Measurements from ENCODE around the gene CADM2. TPM values are rescaled to one million over a fixed set of nuclear protein-coding genes. Genes with fewer than 3 reads are reported as not detected.
A peak's percentile ranks its signal among the peaks of the same experiment; 100 is the strongest.

CADM2 gene
- total and polyA plus RNA-seq, 2 experiments from 2014 or later = 0.15 to 0.40 TPM

DNA sequence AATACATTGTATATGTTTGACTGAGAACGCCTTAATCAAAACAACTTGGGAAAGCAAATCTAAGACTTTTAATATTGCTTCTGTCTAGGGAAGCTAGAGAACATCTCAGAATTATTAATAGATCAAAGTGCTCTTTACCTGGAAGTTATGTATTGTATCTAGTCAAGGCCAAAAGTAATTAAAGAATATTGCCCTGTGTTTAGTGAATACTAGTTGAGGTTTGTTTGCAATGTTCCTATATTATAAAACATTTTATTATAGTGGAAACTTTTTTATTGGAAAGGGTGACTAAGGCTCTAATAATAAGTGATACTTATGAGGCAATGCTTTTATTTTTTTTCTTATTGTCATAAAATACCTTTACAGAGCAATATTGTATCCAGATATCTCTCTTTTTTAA, 118.2 kb downstream of the CADM2 start:
- H3K36me3 ChIP-seq = no peaks in the 10 kb centered on the region
- H3K27me3 ChIP-seq = no peaks in the 10 kb centered on the region
- no peak overlapping the region for H3K4me3 ChIP-seq
- no peaks in the 10 kb centered on the region for H3K9me3 ChIP-seq (ENCODE audit: low read depth)
- H3K27ac ChIP-seq = no peak overlapping the region
- no peak for DNase-seq (ENCODE audit: low read depth in 1 of 2, low spot score in 1 of 2)
- no peaks in the 10 kb centered on the region for H3K4me1 ChIP-seq (ENCODE audit: low read depth)
- no peak for TF ChIP-seq CTCF (IDR thresholded peaks at IDR 0.05; ENCODE audit: low read depth, low read length)

DNA sequence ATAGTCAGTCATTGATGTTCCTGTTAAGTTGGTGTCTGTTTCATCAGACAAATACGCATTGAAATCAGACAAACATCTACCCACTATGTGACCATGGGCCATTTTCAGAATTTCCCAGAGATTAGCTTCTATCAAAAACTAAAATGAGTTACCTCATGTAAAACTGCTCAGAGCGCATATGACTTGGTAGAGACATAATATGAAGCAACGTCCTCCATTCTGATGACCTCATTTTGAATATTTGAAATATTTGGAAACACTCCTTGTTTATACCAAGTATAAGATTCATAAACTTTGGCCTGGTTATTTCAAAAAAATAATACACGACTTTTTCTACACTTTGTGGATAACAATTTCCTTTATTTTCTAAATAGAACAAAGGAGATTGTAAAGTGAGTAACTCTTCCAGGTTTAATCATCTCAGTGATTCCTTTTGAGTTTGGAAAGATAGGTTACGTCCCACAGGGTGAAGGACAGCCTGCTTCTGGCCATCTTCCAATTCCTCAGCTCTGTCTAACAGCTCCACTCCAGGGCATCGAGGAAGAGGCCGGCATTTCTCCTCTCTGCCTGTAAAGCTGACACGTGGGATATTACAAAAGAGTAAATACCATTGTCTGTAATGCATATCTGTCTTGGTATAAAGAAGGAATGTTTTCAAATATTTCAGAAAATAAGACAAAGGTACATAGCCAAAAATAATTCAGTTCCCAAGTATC, 122.6 kb downstream of the CADM2 start:
- H3K27me3 ChIP-seq = no peaks in the 10 kb centered on the region
- no peak for TF ChIP-seq CTCF (IDR thresholded peaks at IDR 0.05; ENCODE audit: low read depth, low read length)
- no peak overlapping the region for H3K4me3 ChIP-seq
- no peak overlapping the region for H3K27ac ChIP-seq
- H3K4me1 ChIP-seq (ENCODE audit: low read depth) = no peaks in the 10 kb centered on the region
- H3K36me3 ChIP-seq = no peaks in the 10 kb centered on the region
- no peaks in the 10 kb centered on the region for H3K9me3 ChIP-seq (ENCODE audit: low read depth)
- DNase-seq (ENCODE audit: low read depth in 1 of 2, low spot score in 1 of 2) = peak; percentile 34 to 39

DNA sequence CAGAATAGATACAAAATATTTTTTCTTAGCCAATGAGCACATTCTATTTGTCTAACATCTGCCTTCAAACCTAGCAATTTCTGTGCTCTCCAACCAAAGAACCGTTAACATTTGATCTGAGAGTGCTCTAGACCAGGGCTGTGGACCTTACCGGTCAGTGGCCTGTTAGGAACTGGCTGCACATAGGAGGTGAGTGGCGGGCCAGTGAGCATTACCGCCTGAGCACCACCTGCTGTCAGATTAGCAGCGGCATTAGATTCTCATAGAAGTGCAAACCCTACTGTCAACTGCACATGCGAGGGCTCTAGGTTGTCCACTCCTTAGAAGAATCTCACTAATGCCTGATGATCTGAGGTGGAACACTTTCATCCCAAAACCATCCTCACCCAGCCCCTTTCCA, 131.7 kb downstream of the CADM2 start:
- Histone ChIP-seq H3K27me3 (no peaks in the 10 kb centered on the region), H3K27ac (no peak overlapping the region), H3K4me3 (no peak overlapping the region), H3K36me3 (no peaks in the 10 kb centered on the region), H3K9me3 (ENCODE audit: low read depth) (no peaks in the 10 kb centered on the region), H3K4me1 (ENCODE audit: low read depth) (no peaks in the 10 kb centered on the region)
- no peak for DNase-seq (ENCODE audit: low read depth in 1 of 2, low spot score in 1 of 2)
- TF ChIP-seq CTCF (IDR thresholded peaks at IDR 0.05; ENCODE audit: low read depth, low read length) = no peak

DNA sequence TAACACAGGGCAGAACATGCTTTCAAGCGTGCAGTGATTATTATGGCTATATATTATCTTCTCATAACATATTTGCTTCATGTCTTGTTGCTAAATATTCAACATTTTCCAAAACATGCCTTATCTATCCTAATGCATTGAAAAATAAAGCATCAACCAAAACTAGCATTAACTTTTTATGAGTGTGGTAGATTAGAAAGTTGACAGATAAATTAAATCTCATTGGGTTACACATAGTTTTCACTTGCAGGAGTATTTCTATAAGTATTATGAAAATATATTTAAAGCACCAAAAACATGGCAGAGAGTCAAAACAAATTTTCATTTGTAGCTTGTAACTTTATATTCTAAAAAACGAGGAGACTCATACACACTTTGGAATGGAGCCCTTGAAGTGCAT, 141.5 kb downstream of the CADM2 start:
- no peaks in the 10 kb centered on the region for H3K36me3 ChIP-seq
- no peak overlapping the region for H3K4me3 ChIP-seq
- H3K9me3 ChIP-seq (ENCODE audit: low read depth) = no peaks in the 10 kb centered on the region
- TF ChIP-seq CTCF (IDR thresholded peaks at IDR 0.05; ENCODE audit: low read depth, low read length) = no peak
- no peak for DNase-seq (ENCODE audit: low read depth in 1 of 2, low spot score in 1 of 2)
- H3K27ac ChIP-seq = no peak overlapping the region
- no peaks in the 10 kb centered on the region for H3K4me1 ChIP-seq (ENCODE audit: low read depth)
- H3K27me3 ChIP-seq = no peaks in the 10 kb centered on the region

GRCh38 chr3:85102781-85103180, 144.0 kb downstream of the CADM2 start:
- no peak overlapping the region for H3K4me3 ChIP-seq
- no peaks in the 10 kb centered on the region for H3K36me3 ChIP-seq
- DNase-seq (ENCODE audit: low read depth in 1 of 2, low spot score in 1 of 2) = no peak
- H3K9me3 ChIP-seq (ENCODE audit: low read depth) = no peaks in the 10 kb centered on the region
- H3K27me3 ChIP-seq = no peaks in the 10 kb centered on the region
- no peaks in the 10 kb centered on the region for H3K4me1 ChIP-seq (ENCODE audit: low read depth)
- no peak for TF ChIP-seq CTCF (IDR thresholded peaks at IDR 0.05; ENCODE audit: low read depth, low read length)
- H3K27ac ChIP-seq = no peak overlapping the region
